Vein endothelial cell (primary cell): ENCODE measurements around the gene PLEKHB1. TPM values are rescaled to one million over a fixed set of nuclear protein-coding genes. Genes with fewer than 3 reads are reported as not detected.

ENCODE experiments used
- total RNA-seq: library from RNA; depleted of rRNA; stranded (reverse); fragments of >200 nt; gene quantifications from 2 replicates; pipeline ENCODE4 v1.2.3, GENCODE V29; 2012

The PLEKHB1 gene
- 0.98 TPM in 1 of 2 replicates, not detected in the other for total RNA-seq

DNA sequence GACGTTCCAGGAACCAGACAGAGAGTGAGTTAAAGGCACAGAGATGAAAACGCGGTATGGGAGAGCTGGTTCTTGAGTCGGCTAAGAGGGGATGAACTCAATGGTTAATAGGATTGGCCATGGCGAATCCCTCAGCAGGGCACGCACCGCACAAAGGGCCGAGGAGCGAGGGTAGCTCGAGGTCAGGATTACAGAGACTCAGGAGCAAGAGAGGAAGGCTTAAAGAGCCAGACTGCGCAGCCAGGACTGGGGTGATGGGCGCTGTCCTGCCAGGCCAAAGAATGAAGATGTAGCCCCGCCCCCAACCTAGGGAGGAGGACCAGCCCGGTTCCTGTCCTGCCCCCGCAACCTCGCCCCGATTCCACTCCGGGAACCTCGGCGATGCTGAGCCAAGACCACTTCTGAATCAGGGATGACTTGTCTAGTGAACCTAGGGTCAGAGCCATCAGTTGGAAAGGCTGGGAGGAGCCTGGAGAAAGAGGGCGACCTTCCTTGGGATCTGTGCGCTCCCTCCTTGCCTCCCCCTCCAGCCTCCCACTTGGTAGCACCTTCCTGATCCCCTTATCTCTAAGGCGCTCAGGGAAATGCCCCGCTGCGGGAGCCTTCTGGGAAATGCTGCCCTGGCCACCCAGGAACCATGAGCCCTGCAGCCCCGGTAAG lies at the start of gene PLEKHB1:
Gene PLEKHB1 (plus strand): TSS at position 610 of the 660 bp plus-strand sequence. CDS start 28 bp downstream, at position 638.

DNA sequence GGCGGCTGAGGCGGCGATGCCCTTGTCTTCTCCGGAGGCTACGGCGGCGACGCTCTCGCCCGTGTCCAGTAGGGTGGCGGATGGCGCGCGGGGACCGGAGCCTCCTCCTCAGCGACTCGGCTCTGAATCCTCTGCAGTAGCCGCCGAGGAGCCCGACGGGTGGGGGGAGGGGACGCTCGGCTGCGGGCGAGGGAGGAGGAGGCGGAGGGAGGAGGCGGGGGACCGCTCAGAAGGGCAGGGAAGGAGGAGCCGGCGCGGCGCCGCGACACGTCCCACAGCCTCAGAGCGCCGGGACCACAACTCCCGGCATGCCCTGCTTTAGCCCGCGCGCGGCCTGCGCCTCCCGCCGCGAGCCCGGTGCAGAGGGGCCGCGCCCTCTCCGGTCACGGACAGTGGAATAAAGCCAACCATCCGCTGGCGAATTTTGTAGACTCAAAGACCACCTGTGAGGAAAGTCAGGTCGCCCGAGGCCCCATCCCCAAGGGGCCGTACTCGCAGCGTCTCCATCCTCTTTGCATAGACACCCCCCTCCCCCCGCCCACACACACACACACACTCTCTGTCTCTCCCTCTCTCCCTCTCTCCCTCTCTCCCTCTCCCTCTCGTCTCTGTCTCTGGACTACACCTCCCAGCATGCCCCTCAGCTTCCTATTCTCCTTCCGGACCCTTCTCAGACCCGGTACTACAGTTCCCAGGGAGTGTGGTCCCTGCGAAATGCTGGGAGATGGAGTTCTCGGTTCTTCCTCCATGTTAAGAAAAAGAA lies 48.2 kb upstream of the PLEKHB1 start, which contains the start of gene FAM168A:
Gene FAM168A (minus strand): TSS at position 157 of the 763 bp plus-strand sequence. CDS start 129,638 bp downstream, outside the sequence.

Other genes with a start within 250 kb of the PLEKHB1 start
- 14.9 and 20.9 TPM in 2 replicates for gene FAM168A, start 48.5 kb upstream of the PLEKHB1 start, total RNA-seq
- gene RAB6A, start 114.5 kb downstream of the PLEKHB1 start, total RNA-seq = 125 and 179 TPM in 2 replicates
- gene MRPL48, start 141.3 kb downstream of the PLEKHB1 start, total RNA-seq = 23.8 and 24.0 TPM in 2 replicates
- 72.1 and 73.5 TPM in 2 replicates for gene COA4, start 230.3 kb downstream of the PLEKHB1 start, total RNA-seq
- 5.9 and 7.9 TPM in 2 replicates for gene PAAF1, start 230.4 kb downstream of the PLEKHB1 start, total RNA-seq